Spinal cord (tissue), 10 donors: ENCODE measurements around the gene CARS1. TPM values are rescaled to one million over a fixed set of nuclear protein-coding genes. Genes with fewer than 3 reads are reported as not detected.
A peak's percentile ranks its signal among the peaks of the same experiment; 100 is the strongest.

ENCODE experiments used
- DNase-seq, 6 donors: peaks; one replicate each; pipeline versions ENCODE4 v3.0.0 to v3.0.0-alpha.2; 2013 to 2015; ENCODE audit warnings: low spot score in 6 of 6, low read depth in 4 of 6
- H3K27ac ChIP-seq: one replicate; pipeline ENCODE4 v1.5.1; 2013; ENCODE audit warnings: low read depth, low read length, control low read depth
- H3K27me3 ChIP-seq: one replicate; pipeline ENCODE4 v1.6.1; 2013; ENCODE audit warnings: low read length; ENCODE audit not compliant: control insufficient read depth, insufficient read depth
- H3K36me3 ChIP-seq: one replicate; pipeline ENCODE4 v1.6.1; 2013; ENCODE audit warnings: low read length; ENCODE audit not compliant: control insufficient read depth, insufficient read depth
- H3K4me1 ChIP-seq: one replicate; pipeline ENCODE4 v1.6.1; 2013; ENCODE audit warnings: low read length; ENCODE audit not compliant: control insufficient read depth, insufficient read depth
- H3K4me3 ChIP-seq: one replicate; pipeline ENCODE4 v1.5.1; 2013; ENCODE audit warnings: low read depth, low read length, control low read depth
- H3K9me3 ChIP-seq: one replicate; pipeline ENCODE4 v1.6.1; 2013; ENCODE audit warnings: low read length; ENCODE audit not compliant: control insufficient read depth, insufficient read depth
- whole genome bisulfite sequencing: methylation state at CpG from one replicate; pipeline ENCODE4 v1.1.5; 2013; ENCODE audit warnings: missing lambda C conversion rate; ENCODE audit not compliant: insufficient coverage; 5-methylcytosine and 5-hydroxymethylcytosine counted together
- polyA plus RNA-seq, 2 donors: library from polyadenylated mRNA; unstranded; fragments of 120-200 nt; gene quantifications; one replicate each; pipeline ENCODE4 v1.2.1, GENCODE V29; 2013; ENCODE audit not compliant: insufficient read length in 2 of 2
- total RNA-seq, 2 donors: library from RNA; depleted of rRNA in 1 of 2; stranded (reverse); fragments of 120-200 nt in 1 of 2; fragments of >200 nt in 1 of 2; gene quantifications; one replicate each; pipeline versions ENCODE4 v1.2.3 to v1.2.4, GENCODE V29; 2013 to 2014
- donor health status: healthy.

The CARS1 gene
- total and polyA plus RNA-seq, 4 donors, result 28.5 to 54.6 (median 44.3) TPM

- Histone ChIP-seq H3K36me3 (no peaks in the 10 kb centered on the region), H3K4me3 (no peak overlapping the region), H3K4me1 (peaks cover 20% of the 10 kb centered on the region), H3K27ac (no peak overlapping the region), H3K9me3 (no peaks in the 10 kb centered on the region), H3K27me3 (no peaks in the 10 kb centered on the region)
- WGBS, result 48% methylated on average over 6 of the region's 11 CpGs
- no peak for DNase-seq
Measured at GRCh38 chr11:2987881-2988861, 69.1 kb downstream of the CARS1 start.

GRCh38 chr11:2983908-2984307 lies 73.3 kb downstream of the CARS1 start:
- peaks cover 7% of the 10 kb centered on the region for H3K4me1 ChIP-seq
- WGBS, result 92% methylated on average over 3 of the region's 4 CpGs
- no peak overlapping the region for H3K27ac ChIP-seq
- H3K36me3 ChIP-seq, result no peaks in the 10 kb centered on the region
- no peak for DNase-seq
- H3K9me3 ChIP-seq, result no peaks in the 10 kb centered on the region
- no peak overlapping the region for H3K4me3 ChIP-seq
- H3K27me3 ChIP-seq, result no peaks in the 10 kb centered on the region

GRCh38 chr11:2982214-2982613 lies 75.0 kb downstream of the CARS1 start:
- Histone ChIP-seq H3K36me3 (peaks cover 4% of the 10 kb centered on the region), H3K4me1 (peaks cover under 1% of the 10 kb centered on the region), H3K9me3 (no peaks in the 10 kb centered on the region), H3K27me3 (no peaks in the 10 kb centered on the region), H3K4me3 (no peak overlapping the region), H3K27ac (no peak overlapping the region)
- 86% methylated on average over 1 of the region's 2 CpGs for WGBS
- DNase-seq, result no peak

- no peaks in the 10 kb centered on the region for H3K9me3 ChIP-seq
- H3K27me3 ChIP-seq, result no peaks in the 10 kb centered on the region
- no peak overlapping the region for H3K4me3 ChIP-seq
- no peak overlapping the region for H3K27ac ChIP-seq
- 62% methylated on average over 6 of the region's 8 CpGs for WGBS
- H3K36me3 ChIP-seq, result peaks cover 9% of the 10 kb centered on the region
- DNase-seq, result no peak
- no peaks in the 10 kb centered on the region for H3K4me1 ChIP-seq
Measured at GRCh38 chr11:2981130-2981529, 76.1 kb downstream of the CARS1 start.

- WGBS, result 100% methylated on average over 2 of the region's 6 CpGs
Measured at GRCh38 chr11:2980168-2980840, 76.9 kb downstream of the CARS1 start.

GRCh38 chr11:2977113-2977512 lies 80.1 kb downstream of the CARS1 start:
- DNase-seq, result no peak
- no peak overlapping the region for H3K27ac ChIP-seq
- H3K36me3 ChIP-seq, result peaks cover 38% of the 10 kb centered on the region
- no peaks in the 10 kb centered on the region for H3K9me3 ChIP-seq
- H3K27me3 ChIP-seq, result no peaks in the 10 kb centered on the region
- 86% methylated on average over 6 of the region's 7 CpGs for WGBS
- H3K4me3 ChIP-seq, result no peak overlapping the region
- no peaks in the 10 kb centered on the region for H3K4me1 ChIP-seq

More at GRCh38 chr11:2980168-2980840, 76.9 kb downstream of the CARS1 start:
- Histone ChIP-seq H3K36me3 (peaks cover 10% of the 10 kb centered on the region), H3K9me3 (no peaks in the 10 kb centered on the region), H3K4me1 (no peaks in the 10 kb centered on the region), H3K27ac (no peak overlapping the region), H3K27me3 (no peaks in the 10 kb centered on the region), H3K4me3 (no peak overlapping the region)
- no peak for DNase-seq

GRCh38 chr11:2976294-2977063 lies 80.7 kb downstream of the CARS1 start:
- H3K27ac ChIP-seq, result no peak overlapping the region

GRCh38 chr11:2975594-2975993 lies 81.6 kb downstream of the CARS1 start:
- H3K4me1 ChIP-seq, result no peaks in the 10 kb centered on the region
- no peak overlapping the region for H3K27ac ChIP-seq
- H3K36me3 ChIP-seq, result peaks cover 42% of the 10 kb centered on the region
- 73% methylated on average over 2 of the region's 4 CpGs for WGBS
- H3K9me3 ChIP-seq, result no peaks in the 10 kb centered on the region
- no peak overlapping the region for H3K4me3 ChIP-seq
- DNase-seq, result peak in 2 of 6 donors; percentile 26 to 30
- no peaks in the 10 kb centered on the region for H3K27me3 ChIP-seq

More at GRCh38 chr11:2976294-2977063, 80.7 kb downstream of the CARS1 start:
- peaks cover 38% of the 10 kb centered on the region for H3K36me3 ChIP-seq
- no peaks in the 10 kb centered on the region for H3K4me1 ChIP-seq
- 86% methylated on average over 3 of the region's 6 CpGs for WGBS
- H3K9me3 ChIP-seq, result no peaks in the 10 kb centered on the region
- no peak overlapping the region for H3K4me3 ChIP-seq
- no peak for DNase-seq
- no peaks in the 10 kb centered on the region for H3K27me3 ChIP-seq

GRCh38 chr11:2974272-2974671 lies 83.0 kb downstream of the CARS1 start:
- Histone ChIP-seq H3K9me3 (no peaks in the 10 kb centered on the region), H3K36me3 (peaks cover 55% of the 10 kb centered on the region), H3K27ac (no peak overlapping the region), H3K4me3 (no peak overlapping the region), H3K27me3 (no peaks in the 10 kb centered on the region), H3K4me1 (no peaks in the 10 kb centered on the region)
- no peak for DNase-seq
- WGBS, result 98% methylated on average over 3 of the region's 3 CpGs
